Activated T-cell treated with anti-CD3 and anti-CD28 coated beads, Interleukin-2, amount 50 U/mL, for 48 hours (primary cell): Measurements from ENCODE around the gene GSTP1.
"Not testable (repeated sequence)": the region's sequence is repeated elsewhere in the genome, so short reads cannot be mapped to it uniquely, and the experiment has no call there.

Experiments
- DNase-seq, 2 experiments: peaks; one replicate each; pipeline ENCODE4 v3.0.0-alpha.2; 2020

Gene GSTP1

GRCh38 chr11:67583247-67584204 lies at the start of gene GSTP1:
Gene GSTP1, plus strand, starts transcription at chr11:67583812. Its CDS starts 32 bp downstream, at chr11:67583844.
- peak; percentile 87 to 89 for DNase-seq

DNA sequence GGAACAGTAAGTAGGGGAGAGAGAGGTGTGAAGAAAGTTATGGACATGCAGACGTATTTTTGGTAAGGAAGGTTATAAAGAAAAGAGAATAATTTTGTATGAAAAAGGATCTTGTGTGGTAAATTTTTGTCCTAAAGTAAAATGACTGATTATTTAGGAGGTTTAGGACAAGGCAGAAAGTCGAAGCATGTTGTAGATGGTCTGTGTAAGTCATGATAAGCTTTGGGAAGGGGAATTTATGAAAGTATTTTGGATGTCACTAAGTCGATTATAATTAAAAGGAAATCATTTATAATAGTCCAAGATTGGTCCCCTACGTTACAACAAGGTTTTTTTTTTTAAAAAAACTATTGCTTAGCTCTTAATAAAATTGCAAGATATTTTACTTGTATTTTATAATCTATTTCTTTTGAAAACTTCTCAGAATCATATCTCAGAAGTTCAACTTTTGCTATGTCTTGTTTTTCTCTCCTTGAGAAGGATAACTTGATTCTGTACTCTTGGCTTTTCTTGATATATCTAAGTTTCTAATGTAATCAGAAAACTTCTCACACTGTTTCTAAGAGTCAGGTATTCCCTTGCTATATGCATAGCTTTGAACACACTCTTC lies 49.4 kb upstream of the GSTP1 start:
- DNase-seq = no peak

DNA sequence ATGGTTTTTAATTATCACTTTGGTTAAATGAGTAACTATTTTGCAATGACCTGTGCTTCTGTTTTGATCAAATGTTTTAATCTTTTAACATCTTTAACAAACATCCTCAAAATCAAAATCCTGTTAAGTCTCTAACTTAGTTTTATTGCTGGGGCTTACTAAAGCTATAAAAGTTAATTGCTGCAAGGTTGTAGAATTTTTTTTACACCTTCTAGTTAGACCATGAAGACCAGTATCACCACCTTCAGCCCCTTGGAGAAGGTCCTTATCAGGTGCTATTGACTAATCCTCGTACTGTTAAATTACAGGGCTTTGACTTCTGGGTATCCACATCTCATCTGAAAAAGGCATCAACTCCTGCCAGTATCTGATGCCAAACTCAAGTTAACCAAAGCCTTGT lies 48.1 kb upstream of the GSTP1 start:
- DNase-seq = no peak

DNA sequence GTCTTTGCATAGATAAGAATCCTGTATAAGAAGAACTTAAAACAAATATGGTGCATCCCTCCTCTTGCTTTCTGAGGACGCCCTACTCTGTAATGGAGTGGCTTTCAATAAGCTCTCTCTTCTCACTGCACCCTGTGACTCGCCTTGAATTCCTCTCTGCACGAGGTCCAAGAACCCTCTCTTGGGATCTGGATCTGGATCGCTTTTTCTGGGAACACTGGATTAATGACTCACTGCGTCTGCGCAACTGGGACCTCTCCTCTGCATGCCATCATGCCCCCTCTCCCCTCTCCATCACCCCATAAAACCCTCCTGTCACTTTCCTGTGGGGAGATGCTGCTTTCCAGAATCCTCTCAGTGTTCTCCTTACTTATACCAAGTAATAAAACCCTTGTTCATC lies 45.3 kb upstream of the GSTP1 start:
- DNase-seq = no peak

DNA sequence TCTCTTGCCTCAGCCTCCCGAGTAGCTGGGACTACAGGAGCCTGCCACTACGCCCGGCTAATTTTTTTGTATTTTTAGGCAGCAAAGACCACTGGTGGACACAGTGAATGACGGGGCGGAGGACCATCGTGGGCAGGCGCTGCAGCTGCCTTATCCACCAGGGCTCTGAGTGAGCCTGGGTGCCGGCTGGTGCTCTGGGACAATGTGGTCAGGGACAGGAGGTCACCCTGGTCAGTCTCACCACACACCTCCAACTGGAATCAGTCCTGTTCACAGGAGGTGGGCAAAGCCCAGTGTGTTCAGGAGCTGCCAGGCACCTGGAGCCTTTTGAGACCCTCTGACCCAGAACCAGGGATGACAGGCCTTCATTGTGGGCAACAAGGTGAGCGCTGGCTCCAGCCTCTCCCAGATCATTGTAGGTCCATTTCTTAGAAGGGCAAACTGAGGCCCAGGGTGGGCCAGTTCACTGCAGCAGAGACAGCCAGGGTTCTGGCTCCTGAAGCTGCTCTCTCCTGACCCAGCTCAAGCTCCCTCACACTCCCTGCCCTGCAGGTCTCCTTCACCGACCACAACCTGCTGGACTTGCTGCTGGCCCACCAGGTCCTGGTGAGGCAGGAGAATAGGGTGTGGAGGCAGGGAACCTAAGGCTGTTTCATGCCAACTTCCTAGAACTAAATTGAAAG lies 44.6 kb upstream of the GSTP1 start:
- no peak for DNase-seq

DNA sequence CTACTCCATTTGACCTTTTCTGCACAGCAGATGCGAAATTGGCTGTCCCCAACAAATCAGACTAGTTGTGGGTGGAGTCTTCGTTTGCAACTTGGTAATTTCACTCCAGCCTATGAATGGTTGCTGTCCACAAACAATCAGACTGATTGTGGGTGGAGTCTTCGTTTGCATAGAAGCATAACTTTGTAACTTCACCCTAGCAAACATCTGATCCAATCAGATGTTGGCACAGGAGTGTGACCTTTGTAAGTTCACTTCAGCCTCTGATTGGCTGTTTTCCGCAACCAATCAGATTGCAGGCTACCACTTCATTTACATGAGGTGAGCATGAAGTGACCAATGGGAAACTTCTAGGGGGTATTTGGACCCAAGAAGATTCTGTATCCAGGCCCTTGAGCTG lies 44.1 kb upstream of the GSTP1 start:
- DNase-seq = no peak

DNA sequence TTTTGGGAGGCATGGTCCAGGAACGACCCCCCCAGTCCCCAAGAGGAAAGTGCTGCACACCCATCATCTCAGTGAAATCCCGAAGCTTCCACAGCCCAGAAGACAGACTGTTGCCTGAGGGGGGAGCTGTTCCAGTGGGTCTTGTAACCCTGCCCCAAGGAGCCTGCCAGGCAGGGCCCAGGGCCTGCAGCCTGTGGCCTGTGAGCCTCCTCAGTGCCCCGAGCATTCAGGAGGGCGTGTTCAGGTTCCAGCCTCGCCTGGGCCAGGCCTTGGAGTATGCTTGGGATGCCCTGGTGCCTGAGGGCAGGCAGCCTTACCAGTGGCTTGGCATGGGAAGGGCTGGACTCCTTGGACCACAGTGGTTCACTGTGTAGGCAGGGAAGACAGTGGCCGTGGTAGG lies 42.4 kb upstream of the GSTP1 start:
- no peak for DNase-seq

DNA sequence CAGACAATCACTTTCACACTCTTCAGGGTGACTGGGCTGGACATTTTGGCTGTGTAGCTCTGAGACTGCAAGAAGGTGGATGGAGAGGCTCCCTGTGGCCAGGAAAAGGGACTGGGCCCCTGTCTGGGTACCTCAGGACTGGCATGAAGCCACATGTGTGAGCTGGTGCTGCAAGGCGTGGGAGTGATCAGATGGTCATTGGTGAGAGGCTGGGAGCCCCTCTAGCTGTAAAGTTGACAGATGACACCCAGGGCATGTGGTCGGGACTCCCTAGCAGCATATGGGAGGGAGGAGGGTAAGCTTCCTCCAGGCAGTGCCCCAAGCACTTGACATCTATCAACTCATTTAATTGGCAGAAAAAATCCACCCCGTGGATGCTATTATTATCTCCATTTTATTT lies 41.4 kb upstream of the GSTP1 start:
- DNase-seq = no peak

GRCh38 chr11:67542971-67543370 lies 40.6 kb upstream of the GSTP1 start:
- no peak for DNase-seq

DNA sequence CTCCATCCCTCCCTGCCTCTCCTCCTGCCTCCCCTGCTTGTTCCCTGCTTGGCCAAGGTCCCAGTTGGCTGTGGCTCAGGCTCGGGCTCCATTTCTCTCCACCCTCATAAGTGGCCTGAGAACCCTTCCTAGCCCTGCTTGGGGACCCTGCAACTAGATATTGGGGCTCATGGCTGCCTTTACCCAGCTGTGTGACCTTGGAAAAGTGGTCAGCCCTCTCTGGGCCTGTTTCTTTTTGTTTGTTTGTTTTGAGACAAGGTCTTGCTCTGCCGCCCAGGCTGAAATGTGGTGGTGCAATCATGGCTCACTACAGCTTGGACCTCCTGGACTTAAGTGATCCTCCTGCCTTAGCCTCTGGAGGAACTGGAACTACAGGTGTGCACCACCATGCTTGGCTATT lies 40.0 kb upstream of the GSTP1 start:
- no peak for DNase-seq

GRCh38 chr11:67544616-67545242 lies 38.9 kb upstream of the GSTP1 start:
- DNase-seq = no peak

DNA sequence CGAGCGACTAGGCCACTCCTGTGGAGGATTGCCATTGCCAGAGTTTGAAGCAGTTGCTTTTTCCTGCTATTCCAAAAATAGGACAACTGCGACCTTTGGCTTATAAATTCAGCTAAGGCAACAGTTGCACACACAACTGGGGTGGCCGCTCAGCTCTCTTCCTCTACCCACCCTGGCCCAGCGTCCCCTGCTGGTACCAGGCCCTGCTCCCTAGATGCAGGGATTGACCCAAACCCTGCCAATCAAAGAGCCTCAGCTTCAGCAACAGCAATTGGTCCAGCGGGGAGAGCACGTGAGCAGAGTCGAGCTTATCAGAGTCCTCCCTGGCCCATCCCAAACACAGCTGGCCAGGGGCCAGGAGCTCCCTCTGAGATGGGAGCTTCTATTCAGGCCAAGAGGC lies 38.3 kb upstream of the GSTP1 start:
- no peak for DNase-seq

- not testable (repeated sequence) for DNase-seq
Measured at GRCh38 chr11:67548112-67548511, 35.5 kb upstream of the GSTP1 start.

DNA sequence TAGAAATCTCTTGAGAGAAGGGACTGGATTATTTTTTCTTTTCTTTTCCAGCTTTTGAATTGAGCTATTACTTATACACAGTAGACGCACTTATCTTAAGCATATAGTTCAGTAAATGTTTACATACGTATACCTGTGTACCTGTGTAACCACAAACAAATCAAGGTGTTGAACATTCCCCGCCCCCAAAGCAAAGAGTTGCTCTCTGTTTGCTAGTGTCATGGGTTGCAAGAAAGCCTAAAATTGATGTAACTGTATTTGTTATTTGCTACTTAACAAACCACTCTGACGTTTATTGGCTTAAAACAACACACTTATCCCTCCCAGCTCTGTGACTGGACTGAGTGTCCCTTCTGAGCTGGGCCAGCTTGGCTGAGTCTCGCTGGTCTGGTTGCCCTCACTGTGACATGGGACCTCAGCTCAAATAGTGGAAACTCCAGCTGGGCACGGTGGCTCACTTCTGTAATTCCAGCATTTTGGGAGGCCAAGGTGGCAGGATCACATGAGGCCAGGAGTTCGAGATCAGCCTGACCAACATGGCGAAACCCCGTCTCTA lies 35.0 kb upstream of the GSTP1 start:
- no peak for DNase-seq

DNA sequence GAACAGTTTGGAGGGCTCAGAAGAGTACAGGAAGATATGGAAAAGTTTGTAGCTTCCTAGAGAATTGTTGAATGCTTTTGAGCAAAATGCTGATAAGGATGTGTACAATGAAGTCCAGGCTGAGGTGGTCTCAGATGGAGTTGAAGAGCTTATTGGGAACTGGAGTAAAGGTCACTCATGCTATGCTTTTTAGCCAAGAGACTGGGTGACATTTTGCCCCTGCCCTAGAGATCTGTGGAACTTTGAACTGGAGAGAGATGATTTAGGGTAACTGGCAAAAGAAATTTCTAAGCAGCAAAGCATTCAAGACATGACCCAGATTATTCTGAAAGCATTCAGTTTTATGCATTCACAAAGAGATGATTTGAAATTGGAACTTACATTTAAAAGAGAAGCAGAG lies 32.5 kb upstream of the GSTP1 start:
- no peak for DNase-seq

DNA sequence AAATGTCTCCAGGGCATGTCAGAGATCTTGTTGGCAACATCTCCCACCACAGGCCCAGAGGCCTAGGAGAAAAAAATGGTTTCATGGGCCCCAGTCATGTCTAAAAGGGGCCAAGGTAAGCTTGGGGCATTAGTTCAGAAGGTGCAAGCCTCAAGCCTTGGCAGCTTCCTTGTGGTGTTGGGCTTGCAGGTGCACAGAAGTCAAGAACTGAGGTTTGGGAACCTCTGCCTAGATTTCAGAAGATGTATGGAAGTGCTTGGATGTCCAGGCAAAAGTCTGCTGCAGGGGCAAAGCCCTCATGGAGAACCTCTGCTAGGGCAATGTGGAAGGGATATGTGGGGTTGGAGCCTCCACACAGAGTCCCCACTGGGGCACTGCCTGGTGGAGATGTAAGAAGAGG lies 31.9 kb upstream of the GSTP1 start:
- not testable (repeated sequence) for DNase-seq

- DNase-seq = no peak
Measured at GRCh38 chr11:67556244-67556643, 27.4 kb upstream of the GSTP1 start.

- DNase-seq = no peak
Measured at GRCh38 chr11:67558084-67558772, 25.4 kb upstream of the GSTP1 start.

- no peak for DNase-seq
Measured at GRCh38 chr11:67561971-67562619, 21.5 kb upstream of the GSTP1 start.

DNA sequence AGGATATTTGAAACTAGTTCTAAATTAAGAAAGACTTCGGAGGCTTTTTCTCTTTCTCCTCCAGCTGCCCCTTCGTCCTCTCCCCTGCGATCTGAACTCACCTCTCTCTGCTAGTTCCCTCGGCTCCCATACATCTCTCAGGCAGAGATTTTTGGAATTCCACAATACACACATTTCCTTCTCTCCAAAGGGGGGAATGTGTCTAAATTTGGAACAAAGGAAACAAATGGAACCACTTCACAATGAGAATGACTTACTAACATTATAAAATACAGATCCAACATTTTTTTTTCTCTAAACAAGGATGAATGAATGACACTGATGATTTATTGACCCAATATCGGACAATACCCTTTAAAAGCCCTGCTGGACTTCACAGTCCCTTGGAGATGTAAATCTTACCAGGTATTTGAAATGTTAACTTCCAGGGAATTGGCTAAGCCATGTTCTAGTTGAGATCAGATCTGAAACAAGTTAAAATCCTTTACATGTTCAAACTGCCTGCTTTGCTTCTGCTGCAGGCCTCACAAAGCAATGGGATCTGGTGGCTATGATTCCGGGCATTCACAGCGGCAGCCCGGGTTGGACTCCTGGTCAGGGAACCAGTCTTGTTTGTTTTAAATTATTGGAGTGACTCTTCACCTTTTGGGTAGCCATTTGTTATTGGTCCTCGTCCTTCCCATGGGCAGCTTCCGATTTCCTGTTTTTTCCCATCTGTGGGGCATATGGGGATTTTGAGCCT lies 20.5 kb upstream of the GSTP1 start:
- DNase-seq = no peak

DNA sequence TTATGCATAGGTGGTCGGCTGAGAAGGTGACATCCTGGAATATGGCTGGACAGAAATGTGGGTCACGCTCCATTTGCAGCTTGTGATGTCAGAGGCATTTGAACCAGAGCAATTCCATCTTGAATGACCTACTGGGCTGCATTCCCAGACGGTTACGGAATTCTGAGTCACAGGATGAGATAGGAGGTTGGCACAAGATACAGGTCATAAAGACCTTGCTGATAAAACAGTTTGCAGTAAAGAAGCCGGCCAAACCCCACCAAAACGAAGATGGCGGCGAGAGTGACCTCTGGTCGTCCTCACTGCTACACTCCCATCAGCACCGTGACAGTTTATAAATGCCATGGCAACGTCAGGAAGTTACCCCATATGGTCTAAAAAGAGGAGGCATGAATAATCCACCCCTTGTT lies 19.9 kb upstream of the GSTP1 start:
- DNase-seq = not testable (repeated sequence)
